GM18517 (cell line): ENCODE measurements around the gene PRKACB.
"Not testable (repeated sequence)": the region's sequence is repeated elsewhere in the genome, so short reads cannot be mapped to it uniquely, and the experiment has no call there.

Experiments used
- ATAC-seq: cut with Tn5 transposase; IDR thresholded peaks from one replicate; pipeline ENCODE4 v1.9.1; 2021; ENCODE audit warnings: mild to moderate bottlenecking, moderate library complexity; ENCODE audit not compliant: unreplicated experiment

Gene PRKACB

GRCh38 chr1:84265867-84266266 lies 121.8 kb downstream of the PRKACB start:
- ATAC-seq: no peak

GRCh38 chr1:84266748-84267147 lies 122.7 kb downstream of the PRKACB start:
- ATAC-seq: no peak

GRCh38 chr1:84267476-84267875 lies 123.4 kb downstream of the PRKACB start:
- ATAC-seq: no peak

- no peak for ATAC-seq
Observed at GRCh38 chr1:84268346-84268745, 124.3 kb downstream of the PRKACB start.

- no peak for ATAC-seq
Observed at GRCh38 chr1:84269306-84269705, 125.2 kb downstream of the PRKACB start.

- ATAC-seq: peak; percentile 99
Observed at GRCh38 chr1:84271441-84272151, 127.5 kb downstream of the PRKACB start.

- no peak for ATAC-seq
Observed at GRCh38 chr1:84272401-84272800, 128.3 kb downstream of the PRKACB start.

GRCh38 chr1:84277343-84278059 lies 133.4 kb downstream of the PRKACB start:
- no peak for ATAC-seq

- ATAC-seq: no peak
Observed at GRCh38 chr1:84278905-84279304, 134.8 kb downstream of the PRKACB start.

- no peak for ATAC-seq
Observed at GRCh38 chr1:84280912-84281311, 136.8 kb downstream of the PRKACB start.

- no peak for ATAC-seq
Observed at GRCh38 chr1:84282780-84283333, 138.8 kb downstream of the PRKACB start.

- no peak for ATAC-seq
Observed at GRCh38 chr1:84283381-84283780, 139.3 kb downstream of the PRKACB start.

GRCh38 chr1:84286071-84286470 lies 142.0 kb downstream of the PRKACB start:
- no peak for ATAC-seq

- not testable (repeated sequence) for ATAC-seq
Observed at GRCh38 chr1:84287389-84287788, 143.3 kb downstream of the PRKACB start.
